GM19395 (cell line): ENCODE measurements around the gene CHD5.
"Not testable (repeated sequence)": the region's sequence is repeated elsewhere in the genome, so short reads cannot be mapped to it uniquely, and the experiment has no call there.

Source experiments
- ATAC-seq: cut with Tn5 transposase; IDR thresholded peaks from one replicate; pipeline ENCODE4 v1.9.1; 2021; ENCODE audit warnings: mild to moderate bottlenecking, moderate library complexity; ENCODE audit not compliant: unreplicated experiment

CHD5 gene

DNA sequence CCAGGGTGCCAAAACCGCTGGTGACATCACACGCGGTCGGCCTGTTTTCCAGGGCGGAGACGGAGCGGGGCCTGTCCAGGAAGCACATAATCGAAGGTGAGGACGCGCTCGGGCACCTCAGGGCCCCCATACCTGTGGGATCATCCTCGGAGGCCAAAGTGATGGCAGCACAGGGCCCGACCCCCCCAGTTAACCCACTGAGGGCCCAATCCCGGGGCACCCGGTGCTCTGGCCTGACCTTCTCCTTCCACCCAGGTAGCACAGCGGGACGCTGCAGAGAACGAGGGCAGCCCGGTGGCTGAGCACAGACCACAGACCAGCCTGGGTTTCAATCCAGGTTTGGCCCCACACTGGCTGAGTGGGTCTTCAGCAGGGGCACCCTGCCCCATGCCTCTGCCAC lies 91.2 kb downstream of the CHD5 start:
- no peak for ATAC-seq

DNA sequence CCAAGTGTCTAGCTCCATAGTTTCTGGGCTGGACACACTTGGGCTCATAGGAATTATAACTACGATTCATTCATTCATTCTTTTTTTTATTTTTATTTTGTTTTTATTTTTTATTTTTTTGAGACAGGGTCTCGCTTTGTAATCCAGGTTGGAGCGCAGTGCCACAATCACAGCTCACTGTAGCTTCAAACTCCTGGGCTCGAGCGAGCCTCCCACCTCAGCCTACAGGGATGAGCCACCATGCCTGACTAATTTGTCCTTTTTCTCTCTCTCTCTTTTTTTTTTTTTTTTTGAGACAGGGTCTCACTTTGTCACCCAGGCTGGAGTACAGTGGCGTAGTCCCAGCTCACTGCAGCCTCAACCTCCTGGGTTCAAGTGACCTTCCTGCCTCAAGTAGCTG lies 92.2 kb downstream of the CHD5 start:
- no peak for ATAC-seq

DNA sequence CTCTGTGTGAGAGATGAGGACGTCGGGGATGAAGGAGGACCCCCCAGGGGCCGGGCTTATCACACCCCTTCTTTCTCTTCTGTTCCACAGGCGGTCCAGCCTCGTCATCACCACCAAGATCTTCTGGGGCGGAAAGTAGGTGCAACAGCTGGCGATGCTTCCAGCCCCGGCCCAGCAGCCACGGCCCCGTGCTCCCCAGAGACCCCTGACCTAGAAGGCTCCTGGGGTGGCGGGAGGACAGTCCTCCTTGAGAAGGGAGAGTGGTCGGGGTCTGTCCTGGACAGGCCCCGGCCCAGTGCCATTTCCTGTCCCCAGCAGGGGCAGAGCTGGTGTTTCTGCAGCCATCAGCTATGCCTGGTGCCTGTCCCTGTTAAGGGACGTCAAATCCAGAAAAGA lies 92.7 kb downstream of the CHD5 start:
- ATAC-seq, result no peak

DNA sequence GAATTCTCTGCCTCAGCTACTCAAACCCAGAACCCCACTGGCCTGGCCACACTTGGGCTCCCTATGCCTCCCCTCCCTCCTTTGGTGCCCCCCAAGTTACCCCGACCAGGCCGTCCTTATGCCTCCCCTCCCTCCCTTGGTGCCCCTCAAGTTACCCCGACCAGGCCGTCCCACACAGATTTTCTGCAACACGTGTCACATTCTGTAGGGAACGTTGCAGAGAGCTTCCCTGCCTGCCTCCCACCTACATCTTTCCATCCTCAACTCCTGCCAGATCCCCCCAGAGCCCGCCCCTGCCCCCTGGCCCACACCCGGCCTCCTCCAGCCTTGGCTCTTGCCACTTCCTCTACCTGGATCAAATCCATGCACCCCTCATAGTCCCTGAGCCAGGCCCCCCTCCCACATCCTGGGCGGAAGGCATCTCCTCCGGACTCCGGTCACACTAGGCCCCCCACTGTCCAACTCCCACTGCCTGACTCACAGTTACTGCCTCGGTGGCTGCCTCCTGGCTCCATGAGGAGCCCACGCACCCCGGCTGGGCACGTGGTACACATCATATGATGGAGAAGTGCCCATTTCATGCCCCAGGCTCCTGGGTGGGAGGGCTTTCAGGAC lies 93.3 kb downstream of the CHD5 start:
- no peak for ATAC-seq

DNA sequence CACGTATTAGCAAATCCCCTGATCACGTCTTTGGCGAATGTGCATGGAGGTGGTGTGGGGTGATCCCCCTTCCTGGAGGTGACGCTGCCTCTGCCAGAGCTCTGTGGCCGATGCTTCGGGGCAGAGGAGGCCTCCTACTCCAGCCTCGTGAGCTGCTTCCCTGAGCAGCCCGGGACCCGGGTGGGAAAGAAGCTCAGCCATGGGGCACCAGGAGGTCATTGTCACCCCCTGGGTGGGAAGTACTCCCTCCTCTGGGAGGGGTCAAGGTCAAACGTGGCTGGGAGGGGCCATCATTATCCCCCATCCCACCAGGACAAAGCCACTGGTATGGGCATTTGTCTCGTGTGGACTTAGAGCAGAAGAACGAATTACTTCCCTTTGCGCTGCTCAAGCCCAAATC lies 93.8 kb downstream of the CHD5 start:
- no peak for ATAC-seq

DNA sequence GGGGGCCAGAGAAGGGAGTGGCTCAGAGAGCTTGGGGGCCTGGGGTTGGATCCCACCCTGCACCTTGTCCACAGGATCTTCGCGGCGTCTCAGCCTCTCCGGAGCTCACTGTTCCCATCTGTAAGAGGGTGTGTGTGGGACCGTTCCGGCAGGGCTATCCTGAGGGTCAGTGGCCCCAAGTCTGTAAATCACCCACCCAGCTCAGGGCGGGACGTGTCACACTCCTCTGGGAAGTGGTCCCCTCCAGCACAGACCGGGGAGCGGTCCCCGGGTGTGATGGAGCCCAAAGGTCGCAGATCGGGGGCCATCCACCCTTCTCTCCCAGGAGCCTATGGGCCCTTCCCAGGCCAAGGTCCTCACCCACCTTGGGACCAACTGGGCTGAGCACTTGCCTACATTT lies 94.5 kb downstream of the CHD5 start:
- no peak for ATAC-seq

DNA sequence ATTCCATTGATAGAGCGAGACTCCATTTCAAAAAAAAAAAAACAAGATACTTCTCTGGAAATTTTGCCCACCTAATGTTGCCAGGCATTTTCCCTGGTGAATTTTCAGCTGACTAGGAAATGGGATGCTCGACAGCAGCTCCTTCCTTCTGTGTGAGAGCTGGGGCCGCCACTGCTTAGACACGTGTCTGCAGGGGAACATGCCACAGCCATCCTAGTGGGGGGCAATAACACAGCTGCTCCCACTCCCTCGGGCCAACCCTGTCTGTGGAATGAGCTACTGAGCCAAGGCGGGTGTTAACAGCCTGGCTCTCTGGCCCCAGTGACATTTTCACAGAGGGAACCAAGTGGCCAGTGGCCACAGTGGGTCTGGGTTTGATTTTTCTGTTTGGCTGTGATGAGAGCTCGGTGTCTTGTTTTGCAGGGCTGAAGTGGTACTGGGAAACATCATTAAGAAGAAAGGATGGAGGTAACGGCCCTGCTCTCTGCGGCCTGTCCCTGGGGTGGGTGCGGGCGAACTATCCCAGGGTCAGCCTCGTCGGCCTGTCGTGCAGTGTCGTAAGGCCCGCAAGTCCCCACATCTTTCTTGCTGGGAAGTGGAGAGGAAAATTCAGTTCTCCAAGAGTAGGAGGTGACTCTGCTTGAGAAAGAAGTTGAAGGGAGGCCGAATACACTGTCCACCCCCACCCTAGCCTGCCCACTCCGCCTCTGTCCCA lies 95.2 kb downstream of the CHD5 start:
- ATAC-seq, result no peak

DNA sequence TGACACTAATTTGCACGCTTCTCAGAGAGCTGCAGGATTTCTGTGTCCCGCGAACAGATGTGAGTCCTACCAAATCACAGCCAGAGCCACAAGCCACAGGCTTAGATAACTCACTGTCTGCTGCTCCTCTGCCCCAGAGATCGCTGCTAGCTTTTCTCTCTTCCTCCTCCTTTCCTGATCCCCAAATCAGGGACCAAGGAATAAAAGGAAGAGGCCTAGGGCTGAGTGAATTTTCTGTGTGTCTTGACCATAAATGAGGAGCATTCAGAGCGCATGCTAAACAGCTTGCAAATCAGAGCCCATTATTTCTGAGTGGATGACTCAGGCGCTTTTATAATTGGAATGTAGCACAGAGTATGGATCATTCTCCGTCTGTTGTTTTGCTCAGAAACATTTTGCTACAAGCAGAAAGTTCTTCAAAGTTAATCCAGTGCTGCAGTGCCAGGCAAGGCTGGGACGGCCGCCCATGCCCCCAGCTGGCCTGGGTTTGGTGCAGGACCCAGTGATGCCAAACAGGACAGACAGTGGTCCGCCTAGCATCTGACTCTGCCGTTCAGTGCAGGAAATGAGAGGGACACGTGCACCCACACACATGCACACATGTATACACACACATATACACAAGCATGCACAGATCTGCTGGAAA lies 96.2 kb downstream of the CHD5 start:
- no peak for ATAC-seq

DNA sequence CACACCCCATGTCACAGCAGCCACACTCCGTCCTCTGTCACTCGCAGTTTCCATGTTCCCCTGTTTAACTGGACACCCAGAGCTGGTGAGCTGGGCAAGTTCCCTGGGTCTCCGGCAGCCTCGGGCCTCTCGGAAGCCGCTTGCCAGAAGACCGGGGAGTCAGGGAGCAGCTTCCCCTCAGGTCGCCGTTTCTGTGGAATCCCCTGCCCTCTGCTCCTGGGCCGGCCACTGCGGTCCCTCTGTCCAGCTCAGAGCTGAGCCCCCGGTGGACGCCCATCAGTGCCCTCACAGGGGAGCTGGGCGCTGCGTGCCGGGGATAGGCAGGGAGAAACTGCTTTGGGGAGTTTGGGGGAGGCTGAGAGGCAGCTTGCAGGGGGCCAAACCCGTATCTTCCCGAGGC lies 96.7 kb downstream of the CHD5 start:
- no peak for ATAC-seq

DNA sequence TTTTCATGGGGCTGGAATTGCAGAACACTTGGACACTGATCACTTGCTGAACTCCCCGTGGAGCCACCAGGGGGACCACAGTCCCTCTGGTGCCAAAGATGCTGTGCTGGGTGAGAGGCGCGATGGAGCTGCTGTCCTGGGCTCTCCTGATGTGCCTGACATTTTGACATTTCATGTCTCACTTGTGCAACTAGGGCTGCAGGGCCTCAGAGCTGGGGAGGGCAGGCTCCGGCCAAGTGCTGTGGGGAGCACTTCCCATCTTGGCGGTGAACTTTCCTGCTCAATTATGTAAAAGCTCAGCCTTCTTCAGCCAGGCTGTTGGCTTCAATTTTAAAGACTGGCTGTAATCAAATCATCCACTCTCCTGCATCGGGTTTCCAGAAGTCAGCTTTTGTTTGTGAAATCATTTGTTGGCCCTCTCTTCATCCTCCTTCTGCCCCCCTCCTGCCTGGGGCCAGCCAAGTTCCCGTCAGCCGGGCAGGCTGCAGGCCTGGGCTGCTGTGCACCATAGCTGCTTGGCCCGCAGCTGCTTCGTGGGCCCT lies 97.6 kb downstream of the CHD5 start:
- no peak for ATAC-seq

DNA sequence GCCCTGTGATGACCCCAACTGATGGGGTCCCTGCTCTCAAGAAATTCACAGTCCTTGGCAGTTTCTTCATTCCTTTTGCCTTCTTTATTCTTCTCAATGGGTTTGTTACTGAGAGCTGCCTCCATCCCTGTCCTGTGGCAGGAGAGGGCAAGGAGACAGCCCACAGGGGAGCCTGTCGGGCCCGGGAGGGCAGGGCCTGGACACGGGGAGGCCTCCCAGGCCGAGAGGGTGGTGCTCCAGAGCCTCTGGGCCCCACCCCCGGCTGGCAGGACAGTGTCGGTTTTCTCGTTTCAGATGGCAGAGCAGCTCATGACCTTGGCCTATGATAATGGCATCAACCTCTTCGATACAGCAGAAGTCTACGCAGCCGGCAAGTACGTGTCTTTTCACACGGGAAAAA lies 98.2 kb downstream of the CHD5 start:
- no peak for ATAC-seq

DNA sequence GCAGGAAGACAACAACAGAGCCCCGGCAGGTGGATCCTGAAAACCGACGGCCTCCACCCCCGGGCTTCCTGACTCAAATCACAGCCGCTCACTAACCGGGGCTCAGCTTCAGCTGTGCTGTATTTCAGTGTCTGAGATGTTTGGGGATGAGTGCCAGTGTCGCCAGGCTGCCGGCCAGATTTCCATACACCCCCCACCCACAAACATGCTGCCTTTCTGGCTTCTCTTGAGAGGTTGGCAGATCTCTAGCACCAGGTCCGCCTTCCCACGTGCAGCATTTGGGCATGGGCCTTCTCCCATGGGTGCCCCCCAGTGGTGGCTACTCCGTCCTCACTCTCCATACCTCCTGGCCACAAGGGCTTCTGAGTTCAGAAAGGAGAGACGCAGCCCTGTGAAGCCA lies 99.7 kb downstream of the CHD5 start:
- ATAC-seq, result no peak

DNA sequence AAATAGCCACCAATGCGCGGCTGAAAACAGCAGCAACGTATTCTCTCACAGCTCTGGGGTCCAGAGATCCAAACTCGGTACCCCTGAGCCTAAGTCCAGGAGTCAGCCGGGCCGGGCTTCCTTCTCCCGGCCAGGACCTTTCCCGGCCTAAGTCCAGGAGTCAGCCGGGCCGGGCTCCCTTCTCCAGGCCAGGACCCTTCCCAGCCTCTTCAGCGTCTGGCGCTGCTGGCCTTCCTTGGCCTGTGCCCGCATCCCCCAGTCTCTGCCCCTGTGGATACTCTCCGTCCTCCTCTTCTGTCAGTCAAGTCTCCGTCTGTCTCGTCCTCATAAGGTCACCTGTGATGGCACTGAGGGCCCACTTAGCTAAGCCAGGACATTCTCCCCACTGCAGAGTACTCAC lies 102.2 kb downstream of the CHD5 start:
- ATAC-seq, result no peak

DNA sequence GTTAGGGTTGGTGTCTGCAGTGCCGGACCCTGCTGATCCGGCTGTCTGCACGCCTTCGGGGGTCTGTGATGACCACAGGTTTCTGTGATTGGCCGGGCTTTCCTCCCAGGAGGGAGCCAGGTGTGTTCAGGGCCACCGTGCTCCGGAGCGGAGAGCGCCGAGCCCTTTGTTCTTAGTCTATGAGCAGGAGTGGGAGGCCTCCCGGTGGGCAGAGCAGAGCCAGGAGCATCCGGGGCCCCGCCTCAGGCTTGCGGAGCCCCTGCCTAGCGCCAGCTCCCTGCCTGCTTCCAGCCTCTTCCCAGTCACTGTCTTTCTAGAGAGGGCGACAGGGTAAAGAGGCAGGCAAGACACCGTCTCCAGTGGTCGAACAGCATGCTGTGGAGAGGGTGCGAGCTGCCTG lies 102.6 kb downstream of the CHD5 start:
- ATAC-seq, result no peak

DNA sequence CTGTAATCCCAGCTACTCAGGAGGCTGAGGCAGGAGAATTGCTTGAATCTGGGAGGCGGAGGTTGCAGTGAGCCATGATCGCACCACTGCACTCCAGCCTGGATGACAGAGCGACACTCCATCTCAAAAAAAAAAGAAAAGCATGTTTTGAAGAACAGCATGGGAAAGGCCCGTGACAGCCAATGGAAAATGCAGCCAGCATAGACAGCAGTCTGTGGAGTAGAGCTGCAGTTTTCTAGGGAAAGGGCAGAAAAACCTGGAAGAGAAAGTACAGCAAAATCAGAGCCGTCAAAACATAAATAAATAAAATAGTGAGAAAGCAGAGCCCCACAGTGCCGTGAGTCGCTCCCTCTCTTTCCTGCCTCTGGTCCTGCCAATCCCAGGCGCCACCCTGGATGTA lies 103.1 kb downstream of the CHD5 start:
- ATAC-seq, result not testable (repeated sequence)

DNA sequence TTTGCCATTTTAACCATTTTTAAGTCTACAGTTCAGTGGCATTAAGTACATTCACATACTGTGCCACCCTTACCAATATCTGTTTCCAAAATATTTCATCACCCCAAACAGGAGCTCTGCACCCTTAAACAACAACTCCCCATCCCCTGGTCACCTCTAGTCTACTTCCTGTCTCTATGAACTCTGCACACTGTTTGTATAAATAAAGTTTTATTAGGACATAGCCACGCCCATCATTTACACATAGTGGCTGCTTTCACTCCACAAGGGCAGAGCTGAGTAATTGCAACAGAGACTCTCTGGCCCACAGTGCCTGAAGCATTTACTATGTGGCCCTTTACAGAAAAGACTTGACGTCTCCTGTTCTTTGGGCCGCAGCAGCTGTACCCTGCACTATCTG lies 104.4 kb downstream of the CHD5 start:
- no peak for ATAC-seq

DNA sequence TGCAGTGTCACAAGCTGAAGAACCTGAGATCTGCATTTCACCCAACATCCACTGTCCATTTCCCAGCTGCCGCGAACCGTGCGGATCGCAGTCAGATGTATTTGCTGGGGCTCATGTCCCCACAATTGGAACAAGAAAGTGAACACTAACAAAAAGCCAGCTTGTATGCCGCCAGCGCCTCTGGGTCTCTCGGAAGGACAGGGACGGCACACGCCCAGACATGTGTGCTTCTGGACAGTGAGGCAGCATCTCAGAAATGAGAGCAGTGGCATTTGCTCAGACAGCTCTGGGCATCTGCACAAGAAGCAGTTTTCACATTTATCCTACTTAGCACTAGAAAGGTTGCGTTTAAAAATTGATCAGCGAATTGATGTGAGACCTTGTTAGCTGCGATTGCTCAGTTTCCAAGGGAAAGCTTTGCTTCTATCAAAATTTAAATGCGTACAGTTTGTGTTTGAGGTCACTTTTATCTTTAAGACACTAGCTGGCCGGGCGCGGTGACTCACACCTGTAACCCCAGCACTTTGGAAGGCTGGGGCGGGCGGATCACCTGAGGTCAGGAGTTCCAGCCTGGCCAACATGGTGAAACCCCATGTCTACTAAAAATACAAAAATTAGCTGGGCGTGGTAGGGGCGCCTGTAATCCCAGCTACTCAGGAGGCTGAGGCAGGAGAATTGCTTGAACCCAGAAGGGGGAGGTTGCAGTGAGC lies 105.8 kb downstream of the CHD5 start:
- no peak for ATAC-seq

DNA sequence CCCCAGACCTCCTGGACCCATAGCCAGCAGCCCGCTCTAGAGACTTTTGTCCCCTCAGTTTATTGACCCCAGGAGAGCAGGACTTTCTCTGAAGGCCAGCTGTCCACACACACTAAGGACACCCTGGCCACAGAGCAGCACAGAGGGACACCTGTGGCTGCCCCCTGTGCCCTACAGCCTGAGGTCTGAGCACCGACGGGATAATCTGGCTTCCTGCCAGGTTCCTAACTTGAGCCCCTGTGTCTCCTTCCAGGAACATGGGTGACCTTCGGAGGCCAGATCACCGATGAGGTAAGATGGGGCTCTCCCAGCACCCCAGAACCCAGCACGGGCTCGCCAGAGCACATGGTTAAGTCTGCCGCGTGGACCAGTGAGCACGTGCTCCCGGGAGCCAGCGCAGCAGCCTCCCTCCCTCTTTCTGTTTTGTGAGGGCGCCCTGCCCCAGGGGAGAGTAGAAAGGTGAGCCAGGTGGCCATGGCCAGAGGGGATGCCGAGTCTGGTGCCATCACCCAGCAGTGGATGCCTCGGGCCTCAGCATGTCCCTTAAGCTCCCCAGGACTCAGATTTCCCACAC lies 106.6 kb downstream of the CHD5 start:
- no peak for ATAC-seq

DNA sequence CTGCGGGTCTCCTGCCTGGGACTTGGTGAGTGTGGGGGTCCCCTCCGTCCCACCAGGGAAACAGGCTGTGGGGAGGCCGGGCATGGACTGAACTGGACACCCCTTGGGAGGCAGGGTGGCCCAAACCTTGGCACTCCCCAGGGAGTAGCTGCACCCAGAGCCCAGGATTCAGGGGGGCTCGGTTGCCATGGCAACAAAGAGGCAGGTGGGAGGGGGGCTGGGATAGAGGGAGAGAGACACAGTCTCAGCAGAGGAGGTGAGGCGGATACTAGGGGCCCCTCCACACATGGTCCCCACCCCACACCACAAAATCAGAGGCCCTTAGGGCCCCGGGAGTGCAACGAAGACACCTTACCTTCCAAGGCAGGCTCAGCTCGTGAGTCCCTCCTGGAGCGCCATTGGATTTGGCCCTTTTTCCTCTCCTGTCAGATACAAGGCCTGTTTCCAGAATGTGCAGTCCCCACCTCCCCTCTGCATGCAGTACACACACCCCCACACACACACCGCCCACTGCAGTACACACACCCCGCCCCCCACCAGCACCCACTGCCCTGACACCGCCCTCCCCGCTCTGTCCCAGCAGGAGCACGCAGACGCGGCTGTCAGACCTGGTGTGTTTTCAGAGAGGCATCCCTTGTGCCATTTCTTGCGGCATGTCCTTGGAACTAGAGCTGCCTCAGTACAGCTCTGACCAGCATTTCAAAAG lies 107.2 kb downstream of the CHD5 start:
- ATAC-seq, result no peak

DNA sequence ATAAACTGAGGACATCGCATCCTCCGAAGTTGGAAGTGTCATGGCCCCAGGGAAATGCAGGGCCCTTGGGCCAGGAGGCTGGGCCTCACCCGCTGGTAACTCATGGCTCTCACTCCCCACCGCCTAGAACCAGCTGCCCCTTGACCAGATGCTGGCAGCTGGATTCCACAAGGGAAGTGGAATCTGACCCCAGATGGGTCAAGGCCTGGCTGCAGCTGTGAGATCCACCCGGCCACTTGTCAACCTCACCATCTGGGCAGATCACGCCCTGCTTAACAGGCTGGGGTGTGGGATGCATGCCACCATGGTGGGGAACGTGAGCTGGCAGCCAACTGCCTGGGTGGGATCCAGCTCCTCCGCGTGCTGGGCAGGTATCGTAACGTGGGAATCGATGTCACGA lies 108.9 kb downstream of the CHD5 start:
- no peak for ATAC-seq
